DLD1 (cell line): Measurements from ENCODE around the gene CTDSPL.

Experiments used
- in situ Hi-C: cut with HindIII; loops from 2 replicates; pipeline ENCODE4 v1.10.0; 2017; ENCODE audit warnings: low sequenced_read_pairs

CTDSPL gene

GRCh38 chr3:37997791-37998370 is 136.2 kb downstream of the CTDSPL start:
- in situ Hi-C loops: no loop called here

- in situ Hi-C loops: no loop called here
Measured at GRCh38 chr3:37999836-38000235, 138.2 kb downstream of the CTDSPL start.

- in situ Hi-C loops: no loop called here
Measured at GRCh38 chr3:38000242-38000916, 138.7 kb downstream of the CTDSPL start.

- in situ Hi-C loops: no loop called here
Measured at GRCh38 chr3:38000965-38001455, 139.3 kb downstream of the CTDSPL start.

GRCh38 chr3:38001456-38002081 is 139.9 kb downstream of the CTDSPL start:
- in situ Hi-C loops: no loop called here

- in situ Hi-C loops: no loop called here
Measured at GRCh38 chr3:38002291-38002876, 140.7 kb downstream of the CTDSPL start.

- in situ Hi-C loops: no loop called here
Measured at GRCh38 chr3:38002940-38003339, 141.3 kb downstream of the CTDSPL start.

- in situ Hi-C loops: no loop called here
Measured at GRCh38 chr3:38003371-38003816, 141.7 kb downstream of the CTDSPL start.

- in situ Hi-C loops: no loop called here
Measured at GRCh38 chr3:38003817-38004414, 142.2 kb downstream of the CTDSPL start.

GRCh38 chr3:38004415-38005075 is 142.9 kb downstream of the CTDSPL start:
- in situ Hi-C loops: no loop called here

- in situ Hi-C loops: no loop called here
Measured at GRCh38 chr3:38005076-38006020, 143.7 kb downstream of the CTDSPL start.

GRCh38 chr3:38006031-38006430 is 144.4 kb downstream of the CTDSPL start:
- in situ Hi-C loops: no loop called here

- in situ Hi-C loops: no loop called here
Measured at GRCh38 chr3:38006445-38006995, 144.8 kb downstream of the CTDSPL start.

- in situ Hi-C loops: no loop called here
Measured at GRCh38 chr3:38007754-38008090, 146.0 kb downstream of the CTDSPL start.

- in situ Hi-C loops: no loop called here
Measured at GRCh38 chr3:38008191-38008701, 146.6 kb downstream of the CTDSPL start.

- in situ Hi-C loops: no loop called here
Measured at GRCh38 chr3:38008971-38009580, 147.4 kb downstream of the CTDSPL start.

GRCh38 chr3:38009807-38010591 is 148.3 kb downstream of the CTDSPL start:
- in situ Hi-C loops: loop anchor here (10.0 kb wide), 1 partner anchor 215 kb away; no protein-coding TSS in a partner anchor

GRCh38 chr3:38011111-38011510 is 149.4 kb downstream of the CTDSPL start:
- in situ Hi-C loops: loop anchor here (10.0 kb wide), 1 partner anchor 214 kb away; no protein-coding TSS in a partner anchor
